ENCODE measurements around the gene KRT7. TPM values are rescaled to one million over a fixed set of nuclear protein-coding genes. Genes with fewer than 3 reads are reported as not detected.
A peak's percentile ranks its signal among the peaks of the same experiment; 100 is the strongest.

The KRT7 gene
- 10 to 100 TPM in 2 of 9 donors, 1 to 10 TPM in 6, under 1 TPM in 1; 0.33 to 13.5 (median 7.9) TPM for total RNA-seq
- 10 to 100 TPM in 2 of 3 donors, 1 to 10 TPM in 1; 2.1 to 34.8 (median 12.1) TPM for polyA plus RNA-seq
- long read RNA-seq, donor 1 = 0 reads
- long read RNA-seq, donor 2 = 0 reads
- long read RNA-seq, donor 3, partial matches to known transcripts = 0 of 1 reads
- long read RNA-seq, donor 3, other reads (novel, unspliced or antisense) = 0 of 1 reads
- long read RNA-seq, donor 4, partial matches to known transcripts = 0 of 11 reads
- long read RNA-seq, donor 4, other reads (novel, unspliced or antisense) = 8 of 11 reads
- long read RNA-seq, donor 5, partial matches to known transcripts = 0 of 21 reads
- long read RNA-seq, donor 5, other reads (novel, unspliced or antisense) = 18 of 21 reads
- long read RNA-seq, donor 6, partial matches to known transcripts = 0 of 8 reads
- long read RNA-seq, donor 6, other reads (novel, unspliced or antisense) = 8 of 8 reads
- long read RNA-seq, donor 7, partial matches to known transcripts = 0 of 2 reads
- long read RNA-seq, donor 7, other reads (novel, unspliced or antisense) = 0 of 2 reads
- long read RNA-seq, donor 8, partial matches to known transcripts = 0 of 1 reads
- long read RNA-seq, donor 8, other reads (novel, unspliced or antisense) = 0 of 1 reads
- long read RNA-seq, donor 9 = 0 reads
- long read RNA-seq, donor 10, partial matches to known transcripts = 0 of 1 reads
- long read RNA-seq, donor 10, other reads (novel, unspliced or antisense) = 0 of 1 reads

DNA sequence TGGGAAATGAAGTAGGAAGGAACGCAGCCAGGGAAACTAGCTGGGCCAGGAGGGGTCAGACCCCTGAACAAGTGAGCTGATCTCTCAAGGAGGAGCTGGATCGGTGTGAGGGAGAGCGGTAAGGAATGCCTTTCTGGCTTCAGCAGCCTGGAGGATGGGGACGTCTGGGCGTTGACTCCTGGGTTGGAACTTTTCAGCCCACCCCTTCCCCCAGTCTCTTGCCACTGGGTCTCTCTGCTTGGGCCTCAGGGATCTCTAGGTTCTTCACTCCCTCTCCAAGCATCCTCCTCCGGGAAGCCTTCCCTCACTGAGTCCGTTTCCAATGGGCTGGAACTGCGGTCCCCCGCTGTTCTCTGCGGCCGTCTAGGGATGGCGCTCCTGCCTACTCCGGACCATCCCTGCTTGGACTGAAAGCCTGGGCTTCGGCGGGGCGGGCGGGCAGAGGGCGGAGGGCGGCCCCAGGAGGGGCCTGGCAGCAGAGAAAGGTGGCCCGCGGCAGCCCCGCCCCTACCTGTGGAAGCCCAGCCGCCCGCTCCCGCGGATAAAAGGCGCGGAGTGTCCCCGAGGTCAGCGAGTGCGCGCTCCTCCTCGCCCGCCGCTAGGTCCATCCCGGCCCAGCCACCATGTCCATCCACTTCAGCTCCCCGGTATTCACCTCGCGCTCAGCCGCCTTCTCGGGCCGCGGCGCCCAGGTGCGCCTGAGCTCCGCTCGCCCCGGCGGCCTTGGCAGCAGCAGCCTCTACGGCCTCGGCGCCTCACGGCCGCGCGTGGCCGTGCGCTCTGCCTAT is at the start of gene KRT7:
KRT7 (plus strand) TSS at position 570 of the 788 bp plus-strand sequence; CDS start at position 624, 54 bp downstream.
- DNase-seq = peak in 1 of 7 donors; percentile 11
- no peaks in the 10 kb centered on the region for H3K9me3 ChIP-seq (replicated peaks in 1 of 3)
- H3K36me3 ChIP-seq (replicated peaks in 1 of 2) = no peaks in the 10 kb centered on the region
- intact Hi-C loops (cut with DNase I) = loop anchor here (5.0 kb wide), 2 partner anchors 44 to 94 kb away; no protein-coding TSS in a partner anchor
- peak within 1 kb of the TSS in 1 of 4 donors; percentile 41 for H3K4me3 ChIP-seq
- peaks cover 0 to 7% of the 10 kb centered on the region in 2 donors for H3K4me1 ChIP-seq (replicated peaks in 1 of 2)
- no peak within 1 kb of the TSS for H3K27ac ChIP-seq
- no peak for TF ChIP-seq POLR2A (IDR thresholded peaks at IDR 0.05)
- TF ChIP-seq, protein P1, sequence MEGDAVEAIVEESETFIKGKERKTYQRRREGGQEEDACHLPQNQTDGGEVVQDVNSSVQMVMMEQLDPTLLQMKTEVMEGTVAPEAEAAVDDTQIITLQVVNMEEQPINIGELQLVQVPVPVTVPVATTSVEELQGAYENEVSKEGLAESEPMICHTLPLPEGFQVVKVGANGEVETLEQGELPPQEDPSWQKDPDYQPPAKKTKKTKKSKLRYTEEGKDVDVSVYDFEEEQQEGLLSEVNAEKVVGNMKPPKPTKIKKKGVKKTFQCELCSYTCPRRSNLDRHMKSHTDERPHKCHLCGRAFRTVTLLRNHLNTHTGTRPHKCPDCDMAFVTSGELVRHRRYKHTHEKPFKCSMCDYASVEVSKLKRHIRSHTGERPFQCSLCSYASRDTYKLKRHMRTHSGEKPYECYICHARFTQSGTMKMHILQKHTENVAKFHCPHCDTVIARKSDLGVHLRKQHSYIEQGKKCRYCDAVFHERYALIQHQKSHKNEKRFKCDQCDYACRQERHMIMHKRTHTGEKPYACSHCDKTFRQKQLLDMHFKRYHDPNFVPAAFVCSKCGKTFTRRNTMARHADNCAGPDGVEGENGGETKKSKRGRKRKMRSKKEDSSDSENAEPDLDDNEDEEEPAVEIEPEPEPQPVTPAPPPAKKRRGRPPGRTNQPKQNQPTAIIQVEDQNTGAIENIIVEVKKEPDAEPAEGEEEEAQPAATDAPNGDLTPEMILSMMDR (IDR thresholded peaks at IDR 0.05) = no peak
- peaks cover 20% of the 10 kb centered on the region for H3K27me3 ChIP-seq
- 7 to 20% (median 11%) methylated on average over 12 to 58 of the region's 58 CpGs for WGBS, 4 donors

DNA sequence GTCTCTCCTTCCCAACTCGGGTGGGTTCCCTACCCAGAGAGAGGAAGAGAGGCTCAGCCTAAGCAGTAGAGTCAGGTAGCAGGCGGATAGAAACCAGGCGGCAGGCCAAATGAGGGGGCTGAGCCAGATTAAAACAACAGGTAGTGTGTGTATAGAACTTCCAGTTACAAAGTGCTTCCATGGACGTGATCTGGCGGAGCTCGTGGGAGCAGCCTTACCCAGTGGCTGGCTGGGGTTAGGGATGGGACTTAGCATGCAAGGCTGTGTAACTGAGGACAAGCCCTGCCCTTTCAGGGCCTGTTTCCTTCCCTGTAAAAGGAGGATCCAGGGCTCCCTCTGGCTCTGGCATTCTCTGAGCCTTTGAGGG is 49.5 kb upstream of the KRT7 start:
- no peak for TF ChIP-seq POLR2A (IDR thresholded peaks at IDR 0.05)
- TF ChIP-seq, protein P1 (IDR thresholded peaks at IDR 0.05) = no peak
- no peaks in the 10 kb centered on the region for H3K27me3 ChIP-seq
- no peak overlapping the region for H3K4me3 ChIP-seq
- intact Hi-C loops (cut with DNase I) = no loop called here
- H3K36me3 ChIP-seq (replicated peaks in 1 of 2) = no peaks in the 10 kb centered on the region
- peak overlapping the region in 3 of 5 donors; percentile 62 to 73 (median 69) for H3K27ac ChIP-seq
- DNase-seq = no peak
- H3K9me3 ChIP-seq (replicated peaks in 1 of 3) = no peaks in the 10 kb centered on the region
- WGBS, 4 donors = 70 to 81% (median 74%) methylated on average over 6 of the region's 6 CpGs
- H3K4me1 ChIP-seq (replicated peaks in 1 of 2) = peaks cover 24 to 32% of the 10 kb centered on the region in 2 donors

DNA sequence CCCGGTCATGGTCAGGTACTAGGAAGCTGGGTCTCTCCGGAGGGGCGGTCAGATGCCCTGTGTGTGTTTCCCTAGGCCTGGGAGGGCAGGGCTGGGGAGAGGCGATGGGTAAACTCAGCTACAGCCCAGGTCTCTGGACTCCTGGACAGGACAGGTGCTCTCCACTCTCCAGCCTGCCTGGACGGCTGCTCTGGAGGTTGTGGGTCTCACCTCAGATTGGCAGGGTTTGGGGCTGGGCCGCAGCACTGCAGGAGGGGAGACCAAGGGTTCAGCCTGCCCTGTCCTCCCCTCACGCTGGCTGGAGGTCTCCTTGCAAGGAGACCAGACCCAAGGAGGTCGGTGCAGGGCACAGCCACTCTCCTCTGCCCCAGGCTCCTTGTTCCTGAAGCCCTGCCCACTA is 49.1 kb upstream of the KRT7 start:
- Histone ChIP-seq H3K9me3 (replicated peaks in 1 of 3) (no peaks in the 10 kb centered on the region), H3K4me1 (replicated peaks in 1 of 2) (peaks cover 24 to 28% of the 10 kb centered on the region in 2 donors), H3K27me3 (no peaks in the 10 kb centered on the region), H3K4me3 (no peak overlapping the region), H3K27ac (peak overlapping the region in 3 of 5 donors; percentile 62 to 73 (median 69)), H3K36me3 (replicated peaks in 1 of 2) (no peaks in the 10 kb centered on the region)
- TF ChIP-seq POLR2A (IDR thresholded peaks at IDR 0.05) = no peak
- TF ChIP-seq, protein P1 (IDR thresholded peaks at IDR 0.05) = no peak
- DNase-seq = no peak
- intact Hi-C loops (cut with DNase I) = no loop called here
- whole genome bisulfite sequencing, 4 donors = 81 to 97% (median 92%) methylated on average over 4 to 8 of the region's 8 CpGs
